IMR-90 (cell line): ENCODE results near the gene ADARB2. TPM values are rescaled to one million over a fixed set of nuclear protein-coding genes. Genes with fewer than 3 reads are reported as not detected.

Source experiments
- ATAC-seq: fragments of 200-7000 bp; cut with Tn5 transposase; 2 replicates; pipeline ENCODE4 v1.9.1; 2020; ENCODE audit warnings: low read depth, mild to moderate bottlenecking, moderate library complexity
- BruUV-seq: library from RNA; stranded (reverse); fragments of 400-500 nt; replicated peaks from 2 replicates; lab custom pipeline; 2021; lab: Mats Ljungman, UMichigan
- CTCF ChIA-PET: fragments of 300-600 bp; formaldehyde crosslinking; extraction: SDS; loops from one replicate; lab custom pipeline; 2021; ENCODE audit warnings: antibody characterized with exemption; lab: Yijun Ruan, JAX
- POLR2A ChIA-PET: fragments of 300-600 bp; sonication (Branson Sonifier 250); formaldehyde crosslinking; loops from one replicate; lab custom pipeline; 2022; ENCODE audit warnings: antibody characterized with exemption; ENCODE audit not compliant: unreplicated experiment; lab: Charles Lee
- DNase-seq: peaks from one replicate; pipeline ENCODE4 v3.0.0; 2013
- H2AFZ ChIP-seq: replicated peaks from 2 replicates; pipeline ENCODE3; 2013; ENCODE audit warnings: low read length, mild to moderate bottlenecking; ENCODE audit not compliant: poor library complexity
- H2AK5ac ChIP-seq: 2 replicates; pipeline ENCODE4 v1.6.1; 2013; ENCODE audit warnings: low read depth, low read length, inconsistent platforms
- H2AK9ac ChIP-seq: replicated peaks from 2 replicates; pipeline ENCODE3; 2013; ENCODE audit warnings: mild to moderate bottlenecking, low read depth, low read length, moderate library complexity; ENCODE audit not compliant: poor library complexity
- H2BK120ac ChIP-seq: 2 replicates; pipeline ENCODE4 v1.6.1; 2013; ENCODE audit warnings: low read depth, low read length, inconsistent platforms
- H2BK15ac ChIP-seq: 3 replicates; pipeline ENCODE4 v1.6.1; 2013; ENCODE audit warnings: low read depth, low read length, inconsistent platforms
- H2BK20ac ChIP-seq: 2 replicates; pipeline ENCODE4 v1.6.1; 2013; ENCODE audit warnings: low read depth, mild to moderate bottlenecking, inconsistent platforms, low read length, moderate library complexity
- H2BK5ac ChIP-seq: 2 replicates; pipeline ENCODE4 v1.6.1; 2013; ENCODE audit warnings: mild to moderate bottlenecking, low read depth, low read length, inconsistent platforms; ENCODE audit not compliant: poor library complexity, severe bottlenecking
- H3K14ac ChIP-seq: replicated peaks from 2 replicates; pipeline ENCODE4 v1.6.1; 2013; ENCODE audit warnings: low read depth, low read length, inconsistent platforms
- H3K18ac ChIP-seq: 2 replicates; pipeline ENCODE4 v1.6.1; 2013; ENCODE audit warnings: low read depth, low read length, control low read depth
- H3K23ac ChIP-seq: 2 replicates; pipeline ENCODE4 v1.6.1; 2013; ENCODE audit warnings: low read depth, low read length, inconsistent platforms
- H3K27ac ChIP-seq: 2 replicates; pipeline ENCODE4 v1.5.1; 2013; ENCODE audit warnings: mild to moderate bottlenecking, control low read depth, low read length; ENCODE audit not compliant: insufficient read depth
- H3K27me3 ChIP-seq: 2 replicates; pipeline ENCODE4 v1.6.1; 2013; ENCODE audit warnings: low read length; ENCODE audit not compliant: control insufficient read depth, insufficient read depth
- H3K36me3 ChIP-seq: 2 replicates; pipeline ENCODE4 v1.6.1; 2013; ENCODE audit warnings: low read length, mixed read lengths; ENCODE audit not compliant: control insufficient read depth, insufficient read depth
- H3K4ac ChIP-seq: 2 replicates; pipeline ENCODE4 v1.6.1; 2013; ENCODE audit warnings: low read depth, low read length, inconsistent platforms
- H3K4me1 ChIP-seq: 2 replicates; pipeline ENCODE4 v1.6.1; 2013; ENCODE audit warnings: low read length, mixed read lengths; ENCODE audit not compliant: control insufficient read depth, insufficient read depth
- H3K4me2 ChIP-seq: 2 replicates; pipeline ENCODE4 v1.6.1; 2013; ENCODE audit warnings: low read depth, mild to moderate bottlenecking, control low read depth, low read length, moderate library complexity
- H3K4me3 ChIP-seq: 2 replicates; pipeline ENCODE4 v1.5.1; 2013; ENCODE audit warnings: low read depth, mild to moderate bottlenecking, control low read depth, low read length, moderate library complexity; ENCODE audit not compliant: insufficient read depth
- H3K56ac ChIP-seq: 2 replicates; pipeline ENCODE4 v1.6.1; 2013; ENCODE audit warnings: low read length, inconsistent platforms; ENCODE audit not compliant: insufficient read depth; ENCODE audit errors: extremely low read depth
- H3K79me1 ChIP-seq, 2 experiments: 2 replicates each; pipeline ENCODE4 v1.6.1; 2013; ENCODE audit warnings: low read length in 2 of 2, inconsistent platforms in 1 of 2, low read depth in 1 of 2
- H3K9ac ChIP-seq: 2 replicates; pipeline ENCODE4 v1.6.1; 2013; ENCODE audit warnings: low read depth, low read length, control low read depth
- H3K9me1 ChIP-seq: 2 replicates; pipeline ENCODE4 v1.6.1; 2013; ENCODE audit warnings: low read length, inconsistent platforms; ENCODE audit not compliant: insufficient read depth
- H3K9me3 ChIP-seq: 2 replicates; pipeline ENCODE4 v1.6.1; 2013; ENCODE audit warnings: low read length; ENCODE audit not compliant: control insufficient read depth, insufficient read depth
- H4K20me1 ChIP-seq: 2 replicates; pipeline ENCODE4 v1.6.1; 2013; ENCODE audit warnings: low read length, inconsistent platforms; ENCODE audit not compliant: insufficient read depth
- H4K5ac ChIP-seq: 2 replicates; pipeline ENCODE4 v1.6.1; 2013; ENCODE audit warnings: mild to moderate bottlenecking, low read depth, low read length, control low read depth
- H4K8ac ChIP-seq, 2 experiments: 2 replicates each; pipeline ENCODE4 v1.6.1; 2013; ENCODE audit warnings: low read depth in 2 of 2, low read length in 2 of 2, control low read depth in 1 of 2, inconsistent platforms in 1 of 2
- H4K91ac ChIP-seq: 2 replicates; pipeline ENCODE4 v1.6.1; 2013; ENCODE audit warnings: low read depth, low read length, inconsistent platforms; ENCODE audit not compliant: insufficient read depth
- CEBPB ChIP-seq: IDR thresholded peaks from 2 replicates; pipeline ENCODE4 v1.6.1; 2012; ENCODE audit warnings: low read depth, low read length, improper control_type of control experiment
- CHD1 ChIP-seq: IDR thresholded peaks from 2 replicates; pipeline ENCODE4 v1.6.1; 2012; ENCODE audit warnings: low read depth, low read length, improper control_type of control experiment
- SMC3 ChIP-seq: fragments of 150-350 bp; IDR thresholded peaks from 2 replicates; pipeline ENCODE4 v1.6.1; 2016; ENCODE audit warnings: low read depth, mild to moderate bottlenecking, antibody characterized with exemption, low read length, moderate library complexity
- WGBS, 2 experiments: methylation state at CpG; one replicate each; pipeline versions ENCODE4 v1.1.5 to v1.1.7; 2013; ENCODE audit warnings: missing lambda C conversion rate in 2 of 2; ENCODE audit not compliant: insufficient read length in 1 of 2; ENCODE audit errors: extremely low coverage in 2 of 2; 5-methylcytosine and 5-hydroxymethylcytosine counted together
- dilution Hi-C: fragments of 300-500 bp; cut with HindIII; formaldehyde crosslinking; loops from one replicate; pipeline ENCODE4 v1.14.3; 2018; ENCODE audit warnings: low sequenced_read_pairs; ENCODE audit not compliant: unreplicated experiment
- in situ Hi-C: fragments of 300-500 bp; cut with MboI; formaldehyde crosslinking; loops from 3 replicates; pipeline ENCODE4 v1.14.3; 2019; ENCODE audit warnings: low sequenced_read_pairs, inconsistent platforms, mixed read lengths
- intact Hi-C: fragments of 100-400 bp; cut with micrococcal nuclease; formaldehyde crosslinking; loops from 2 replicates; pipeline ENCODE4 v1.10.0; 2022
- polyA plus RNA-seq, 3 experiments: library from polyadenylated mRNA; depleted of rRNA; stranded (reverse); fragments of >200 nt; gene quantifications; 2 replicates each; pipeline ENCODE4 v1.2.3, GENCODE V29; 2012; ENCODE audit warnings: low replicate concordance in 1 of 3
- total RNA-seq: library from RNA; depleted of rRNA; stranded (reverse); fragments of >200 nt; gene quantifications from 2 replicates; pipeline ENCODE4 v1.2.3, GENCODE V29; 2012

Gene ADARB2
- total and polyA plus RNA-seq, 2 of the 4 experiments (the other 2 are of a cell fraction) = not detected

DNA sequence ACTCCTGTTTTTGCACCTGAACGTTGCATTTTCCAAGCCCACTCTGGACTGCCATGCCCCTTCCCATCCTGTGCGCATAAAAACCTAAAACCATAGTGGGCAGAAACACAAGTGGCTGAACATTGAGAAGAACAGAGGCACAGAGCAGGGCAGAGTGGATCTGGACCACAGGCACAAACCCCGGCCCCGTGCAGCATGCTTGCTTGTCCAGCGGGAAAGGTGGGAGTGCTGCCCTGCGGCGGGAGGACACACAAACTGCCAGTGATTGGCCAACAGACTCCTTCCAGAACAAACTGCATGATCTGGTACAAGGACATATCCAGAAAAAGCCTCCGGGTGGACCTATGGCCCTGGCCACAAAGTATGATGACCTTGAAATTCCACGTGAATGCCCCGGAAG, 42.5 kb upstream of the ADARB2 start:
- no peak overlapping the region for H3K4me3 ChIP-seq
- peaks cover 21% of the 10 kb centered on the region for H3K9me3 ChIP-seq
- H2BK5ac ChIP-seq = no peak overlapping the region
- H3K4ac ChIP-seq = no peak overlapping the region
- intact Hi-C loops = no loop called here
- H3K36me3 ChIP-seq = no peaks in the 10 kb centered on the region
- TF ChIP-seq CHD1 (no peak), SMC3 (no peak), CEBPB (no peak)
- H2AK5ac ChIP-seq = no peak overlapping the region
- no peaks in the 10 kb centered on the region for H3K4me1 ChIP-seq
- H2AK9ac ChIP-seq = no peak overlapping the region
- H4K20me1 ChIP-seq = no peaks in the 10 kb centered on the region
- no peak overlapping the region for H3K27ac ChIP-seq
- no peaks in the 10 kb centered on the region for H3K27me3 ChIP-seq
- H3K9ac ChIP-seq = no peak overlapping the region
- in situ Hi-C loops = no loop called here
- H4K5ac ChIP-seq = no peak overlapping the region
- ChIA-PET POLR2A (no interaction called here), CTCF (no interaction called here)
- no peaks in the 10 kb centered on the region for H3K79me1 ChIP-seq
- no peak overlapping the region for H2BK15ac ChIP-seq
- H2BK20ac ChIP-seq = no peak overlapping the region
- no peak overlapping the region for H3K56ac ChIP-seq
- H3K9me1 ChIP-seq = no peaks in the 10 kb centered on the region
- no peak overlapping the region for H3K18ac ChIP-seq
- no peak overlapping the region for H3K4me2 ChIP-seq
- WGBS, 2 experiments = 71% methylated on average over 5 of the region's 10 CpGs; no CpG with 5 or more reads in 1 of the 2 experiments
- dilution Hi-C loops = no loop called here
- H3K23ac ChIP-seq = no peak overlapping the region
- no peak for DNase-seq
- H3K14ac ChIP-seq = no peak overlapping the region
- no peak overlapping the region for H4K91ac ChIP-seq
- ATAC-seq = no peak
- H2BK120ac ChIP-seq = no peak overlapping the region
- BruUV-seq = no TSS peak
- H2AFZ ChIP-seq = no peak overlapping the region
- no peak overlapping the region for H4K8ac ChIP-seq
